COLO829 (cell line): ENCODE results near the gene GHITM.

ENCODE experiments used
- DNase-seq: peaks from one replicate; pipeline ENCODE4 v3.0.0; 2012; ENCODE audit warnings: low spot score

Gene GHITM

GRCh38 chr10:84201244-84201606, 61.9 kb downstream of the GHITM start:
- no peak for DNase-seq

GRCh38 chr10:84201682-84202081, 62.4 kb downstream of the GHITM start:
- DNase-seq: no peak

GRCh38 chr10:84202349-84202748, 63.0 kb downstream of the GHITM start:
- no peak for DNase-seq
